HUES48 (cell line): ENCODE measurements around the gene ITPR1.
"Not testable (repeated sequence)": the region's sequence is repeated elsewhere in the genome, so short reads cannot be mapped to it uniquely, and the experiment has no call there.

Experiments
- H3K27ac ChIP-seq: one replicate; pipeline ENCODE4 v1.7.0; 2013; ENCODE audit warnings: low read depth, low read length, inconsistent platforms
- H3K27me3 ChIP-seq: 2 replicates; pipeline ENCODE4 v1.6.1; 2013; ENCODE audit warnings: mild to moderate bottlenecking, low read length; ENCODE audit not compliant: control insufficient read depth, insufficient read depth
- H3K36me3 ChIP-seq: 2 replicates; pipeline ENCODE4 v1.6.1; 2013; ENCODE audit warnings: low read length; ENCODE audit not compliant: control insufficient read depth, insufficient read depth
- H3K4me1 ChIP-seq: 2 replicates; pipeline ENCODE4 v1.6.1; 2013; ENCODE audit warnings: mild to moderate bottlenecking, low read length; ENCODE audit not compliant: control insufficient read depth, insufficient read depth
- H3K4me3 ChIP-seq: 2 replicates; pipeline ENCODE4 v1.5.1; 2013; ENCODE audit warnings: mild to moderate bottlenecking, low read depth, low read length
- H3K9ac ChIP-seq: 2 replicates; pipeline ENCODE4 v1.6.1; 2013; ENCODE audit warnings: mild to moderate bottlenecking, low read depth, low read length, moderate library complexity
- H3K9me3 ChIP-seq: 2 replicates; pipeline ENCODE4 v1.6.1; 2013; ENCODE audit warnings: low read length; ENCODE audit not compliant: control insufficient read depth, insufficient read depth

Gene ITPR1

GRCh38 chr3:4756057-4756775 is 263.1 kb downstream of the ITPR1 start:
- no peak overlapping the region for H3K9ac ChIP-seq
- H3K27ac ChIP-seq: no peak overlapping the region
- no peaks in the 10 kb centered on the region for H3K36me3 ChIP-seq
- H3K9me3 ChIP-seq: no peaks in the 10 kb centered on the region
- peaks cover 5% of the 10 kb centered on the region; the same call in 1 of the 2 replicates for H3K4me1 ChIP-seq
- no peaks in the 10 kb centered on the region for H3K27me3 ChIP-seq
- no peak overlapping the region for H3K4me3 ChIP-seq

GRCh38 chr3:4756855-4757574 is 263.9 kb downstream of the ITPR1 start:
- Histone ChIP-seq H3K9me3 (no peaks in the 10 kb centered on the region), H3K4me1 (no peaks in the 10 kb centered on the region), H3K36me3 (no peaks in the 10 kb centered on the region), H3K9ac (no peak overlapping the region), H3K27me3 (no peaks in the 10 kb centered on the region), H3K27ac (no peak overlapping the region), H3K4me3 (no peak overlapping the region)

GRCh38 chr3:4757575-4758248 is 264.6 kb downstream of the ITPR1 start:
- Histone ChIP-seq H3K4me3 (no peak overlapping the region), H3K9me3 (no peaks in the 10 kb centered on the region), H3K27me3 (no peaks in the 10 kb centered on the region), H3K4me1 (no peaks in the 10 kb centered on the region), H3K36me3 (no peaks in the 10 kb centered on the region), H3K9ac (no peak overlapping the region), H3K27ac (no peak overlapping the region)

GRCh38 chr3:4758249-4758860 is 265.2 kb downstream of the ITPR1 start:
- no peaks in the 10 kb centered on the region for H3K36me3 ChIP-seq
- no peaks in the 10 kb centered on the region for H3K27me3 ChIP-seq
- H3K9ac ChIP-seq: no peak overlapping the region
- H3K27ac ChIP-seq: no peak overlapping the region
- H3K4me1 ChIP-seq: no peaks in the 10 kb centered on the region
- no peak overlapping the region for H3K4me3 ChIP-seq
- H3K9me3 ChIP-seq: no peaks in the 10 kb centered on the region

- H3K9ac ChIP-seq: no peak overlapping the region
- H3K27me3 ChIP-seq: no peaks in the 10 kb centered on the region
- H3K36me3 ChIP-seq: no peaks in the 10 kb centered on the region
- H3K4me3 ChIP-seq: no peak overlapping the region
- H3K27ac ChIP-seq: no peak overlapping the region
- H3K9me3 ChIP-seq: no peaks in the 10 kb centered on the region
- no peaks in the 10 kb centered on the region for H3K4me1 ChIP-seq
Measured at GRCh38 chr3:4758957-4759656, 266.0 kb downstream of the ITPR1 start.

GRCh38 chr3:4759689-4760312 is 266.7 kb downstream of the ITPR1 start:
- no peak overlapping the region for H3K27ac ChIP-seq
- no peak overlapping the region for H3K9ac ChIP-seq
- H3K4me3 ChIP-seq: no peak overlapping the region
- H3K27me3 ChIP-seq: no peaks in the 10 kb centered on the region
- no peaks in the 10 kb centered on the region for H3K4me1 ChIP-seq
- H3K36me3 ChIP-seq: no peaks in the 10 kb centered on the region
- H3K9me3 ChIP-seq: no peaks in the 10 kb centered on the region

GRCh38 chr3:4761759-4762158 is 268.6 kb downstream of the ITPR1 start:
- Histone ChIP-seq H3K27ac (no peak overlapping the region), H3K9me3 (0 out of 2 replicates have a peak, but pooled peaks cover 3% of the 10 kb centered on the region), H3K36me3 (no peaks in the 10 kb centered on the region), H3K27me3 (no peaks in the 10 kb centered on the region), H3K9ac (no peak overlapping the region), H3K4me1 (no peaks in the 10 kb centered on the region), H3K4me3 (no peak overlapping the region)

- H3K4me1 ChIP-seq, H3K27me3 ChIP-seq, H3K27ac ChIP-seq, H3K9me3 ChIP-seq, H3K9ac ChIP-seq, H3K4me3 ChIP-seq, H3K36me3 ChIP-seq: not testable (repeated sequence)
Measured at GRCh38 chr3:4762481-4763230, 269.5 kb downstream of the ITPR1 start.

- Histone ChIP-seq H3K36me3 (no peaks in the 10 kb centered on the region), H3K27me3 (no peaks in the 10 kb centered on the region), H3K9me3 (0 out of 2 replicates have a peak, but pooled peaks cover 3% of the 10 kb centered on the region), H3K27ac (no peak overlapping the region), H3K4me1 (no peaks in the 10 kb centered on the region), H3K9ac (no peak overlapping the region), H3K4me3 (no peak overlapping the region)
Measured at GRCh38 chr3:4763604-4764247, 270.6 kb downstream of the ITPR1 start.
